ENCODE results near the gene PTPRT. TPM values are rescaled to one million over a fixed set of nuclear protein-coding genes. Genes with fewer than 3 reads are reported as not detected.

Gene PTPRT
- total RNA-seq, 2 donors from 2014 or later = not detected

DNA sequence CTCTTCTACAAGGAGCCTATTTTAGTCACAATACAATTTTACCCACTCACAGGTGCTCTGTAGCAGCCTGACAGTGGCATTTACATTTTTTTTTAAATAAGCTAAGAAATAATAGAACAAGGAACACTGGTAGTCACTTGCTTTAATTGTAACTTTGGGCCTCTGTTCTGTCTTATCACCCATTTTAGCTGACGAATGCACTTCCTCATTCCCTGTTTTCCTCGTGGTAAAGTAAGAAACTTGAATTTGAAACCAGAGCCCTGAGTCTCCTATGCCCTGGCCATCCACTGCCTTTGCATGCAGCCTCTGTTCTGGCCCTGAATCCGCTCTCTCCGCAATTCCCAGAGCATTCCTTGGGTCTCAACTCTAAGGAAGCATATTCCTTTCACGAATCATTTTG is 550.6 kb downstream of the PTPRT start:
- no peaks in the 10 kb centered on the region for H3K36me3 ChIP-seq
- TF ChIP-seq, protein P1, sequence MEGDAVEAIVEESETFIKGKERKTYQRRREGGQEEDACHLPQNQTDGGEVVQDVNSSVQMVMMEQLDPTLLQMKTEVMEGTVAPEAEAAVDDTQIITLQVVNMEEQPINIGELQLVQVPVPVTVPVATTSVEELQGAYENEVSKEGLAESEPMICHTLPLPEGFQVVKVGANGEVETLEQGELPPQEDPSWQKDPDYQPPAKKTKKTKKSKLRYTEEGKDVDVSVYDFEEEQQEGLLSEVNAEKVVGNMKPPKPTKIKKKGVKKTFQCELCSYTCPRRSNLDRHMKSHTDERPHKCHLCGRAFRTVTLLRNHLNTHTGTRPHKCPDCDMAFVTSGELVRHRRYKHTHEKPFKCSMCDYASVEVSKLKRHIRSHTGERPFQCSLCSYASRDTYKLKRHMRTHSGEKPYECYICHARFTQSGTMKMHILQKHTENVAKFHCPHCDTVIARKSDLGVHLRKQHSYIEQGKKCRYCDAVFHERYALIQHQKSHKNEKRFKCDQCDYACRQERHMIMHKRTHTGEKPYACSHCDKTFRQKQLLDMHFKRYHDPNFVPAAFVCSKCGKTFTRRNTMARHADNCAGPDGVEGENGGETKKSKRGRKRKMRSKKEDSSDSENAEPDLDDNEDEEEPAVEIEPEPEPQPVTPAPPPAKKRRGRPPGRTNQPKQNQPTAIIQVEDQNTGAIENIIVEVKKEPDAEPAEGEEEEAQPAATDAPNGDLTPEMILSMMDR (IDR thresholded peaks at IDR 0.05) = no peak
- no peak for ATAC-seq (ENCODE audit: insufficient number of reproducible peaks, low FRiP score, low read depth)

GRCh38 chr20:42635699-42636411 is 553.9 kb downstream of the PTPRT start:
- DNase-seq (ENCODE audit: low spot score) = no peak

More for the DNA sequence above, 550.6 kb downstream of the PTPRT start:
- H3K4me3 ChIP-seq = no peak overlapping the region
- H3K9me3 ChIP-seq = no peaks in the 10 kb centered on the region
- no peaks in the 10 kb centered on the region for H3K27me3 ChIP-seq (replicated peaks; ENCODE audit: insufficient read depth)
- no peaks in the 10 kb centered on the region for H3K4me1 ChIP-seq (ENCODE audit: control insufficient read depth in 1 of 2, low read depth in 2 of 2)
- no peak overlapping the region for H3K27ac ChIP-seq
- DNase-seq (ENCODE audit: low spot score) = no peak

DNA sequence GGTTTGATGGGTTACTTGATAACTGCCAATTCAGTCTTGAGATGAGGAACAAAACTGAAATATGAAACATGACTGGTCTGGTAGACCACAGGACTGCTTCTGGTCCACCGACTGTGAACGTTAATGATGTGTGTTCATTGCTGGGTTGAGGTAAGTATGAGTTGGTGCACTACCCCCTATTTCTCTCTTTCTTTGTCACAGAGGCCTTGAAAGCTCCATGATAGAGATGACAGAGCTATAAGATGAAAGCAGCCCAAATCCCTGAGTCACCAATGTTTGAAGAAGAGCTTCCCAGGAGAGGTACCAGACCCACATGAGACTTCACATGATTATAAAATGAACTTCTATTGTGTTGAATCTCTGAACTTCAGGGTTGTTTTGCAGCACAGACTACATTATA is 555.5 kb downstream of the PTPRT start:
- no peaks in the 10 kb centered on the region for H3K9me3 ChIP-seq

More at GRCh38 chr20:42635699-42636411, 553.9 kb downstream of the PTPRT start:
- TF ChIP-seq, protein P1 (IDR thresholded peaks at IDR 0.05) = no peak
- Histone ChIP-seq H3K27ac (no peak overlapping the region), H3K4me3 (no peak overlapping the region), H3K27me3 (replicated peaks; ENCODE audit: insufficient read depth) (no peaks in the 10 kb centered on the region), H3K9me3 (no peaks in the 10 kb centered on the region), H3K36me3 (no peaks in the 10 kb centered on the region), H3K4me1 (ENCODE audit: control insufficient read depth in 1 of 2, low read depth in 2 of 2) (no peaks in the 10 kb centered on the region)
- no peak for ATAC-seq (ENCODE audit: insufficient number of reproducible peaks, low FRiP score, low read depth)

GRCh38 chr20:42628683-42629082 is 561.0 kb downstream of the PTPRT start:
- Histone ChIP-seq H3K4me3 (no peak overlapping the region), H3K27ac (no peak overlapping the region), H3K9me3 (no peaks in the 10 kb centered on the region), H3K27me3 (replicated peaks; ENCODE audit: insufficient read depth) (no peaks in the 10 kb centered on the region), H3K4me1 (ENCODE audit: control insufficient read depth in 1 of 2, low read depth in 2 of 2) (no peaks in the 10 kb centered on the region), H3K36me3 (no peaks in the 10 kb centered on the region)
- no peak for DNase-seq (ENCODE audit: low spot score)
- ATAC-seq (ENCODE audit: insufficient number of reproducible peaks, low FRiP score, low read depth) = no peak
- TF ChIP-seq, protein P1 (IDR thresholded peaks at IDR 0.05) = no peak

More for the DNA sequence above, 555.5 kb downstream of the PTPRT start:
- no peak for ATAC-seq (ENCODE audit: insufficient number of reproducible peaks, low FRiP score, low read depth)
- no peak overlapping the region for H3K4me3 ChIP-seq
- H3K36me3 ChIP-seq = no peaks in the 10 kb centered on the region
- TF ChIP-seq, protein P1 (IDR thresholded peaks at IDR 0.05) = no peak
- no peaks in the 10 kb centered on the region for H3K4me1 ChIP-seq (ENCODE audit: control insufficient read depth in 1 of 2, low read depth in 2 of 2)
- no peak for DNase-seq (ENCODE audit: low spot score)
- no peaks in the 10 kb centered on the region for H3K27me3 ChIP-seq (replicated peaks; ENCODE audit: insufficient read depth)
- no peak overlapping the region for H3K27ac ChIP-seq

GRCh38 chr20:42613076-42613475 is 576.6 kb downstream of the PTPRT start:
- Histone ChIP-seq H3K9me3 (no peaks in the 10 kb centered on the region), H3K27me3 (replicated peaks; ENCODE audit: insufficient read depth) (no peaks in the 10 kb centered on the region), H3K4me1 (ENCODE audit: control insufficient read depth in 1 of 2, low read depth in 2 of 2) (no peaks in the 10 kb centered on the region), H3K36me3 (no peaks in the 10 kb centered on the region), H3K27ac (no peak overlapping the region), H3K4me3 (no peak overlapping the region)
- TF ChIP-seq, protein P1 (IDR thresholded peaks at IDR 0.05) = no peak
- DNase-seq (ENCODE audit: low spot score) (no peak), ATAC-seq (ENCODE audit: insufficient number of reproducible peaks, low FRiP score, low read depth) (no peak)
